Stimulated activated CD8-positive, alpha-beta memory T cell treated with anti-CD3 and anti-CD28 coated beads, Interleukin-7, amount 100 ng/mL, for 1 hour (primary cell): ENCODE results near the gene BHLHE23.

Experiments used
- DNase-seq, 2 donors: peaks; one replicate each; pipeline ENCODE4 v3.0.0-alpha.2; 2020; ENCODE audit warnings: low read depth in 2 of 2

Gene BHLHE23

GRCh38 chr20:62972845-62973745, 33.7 kb downstream of the BHLHE23 start:
- no peak for DNase-seq

GRCh38 chr20:62971950-62972844, 34.6 kb downstream of the BHLHE23 start:
- peak; percentile 64 to 76 for DNase-seq

DNA sequence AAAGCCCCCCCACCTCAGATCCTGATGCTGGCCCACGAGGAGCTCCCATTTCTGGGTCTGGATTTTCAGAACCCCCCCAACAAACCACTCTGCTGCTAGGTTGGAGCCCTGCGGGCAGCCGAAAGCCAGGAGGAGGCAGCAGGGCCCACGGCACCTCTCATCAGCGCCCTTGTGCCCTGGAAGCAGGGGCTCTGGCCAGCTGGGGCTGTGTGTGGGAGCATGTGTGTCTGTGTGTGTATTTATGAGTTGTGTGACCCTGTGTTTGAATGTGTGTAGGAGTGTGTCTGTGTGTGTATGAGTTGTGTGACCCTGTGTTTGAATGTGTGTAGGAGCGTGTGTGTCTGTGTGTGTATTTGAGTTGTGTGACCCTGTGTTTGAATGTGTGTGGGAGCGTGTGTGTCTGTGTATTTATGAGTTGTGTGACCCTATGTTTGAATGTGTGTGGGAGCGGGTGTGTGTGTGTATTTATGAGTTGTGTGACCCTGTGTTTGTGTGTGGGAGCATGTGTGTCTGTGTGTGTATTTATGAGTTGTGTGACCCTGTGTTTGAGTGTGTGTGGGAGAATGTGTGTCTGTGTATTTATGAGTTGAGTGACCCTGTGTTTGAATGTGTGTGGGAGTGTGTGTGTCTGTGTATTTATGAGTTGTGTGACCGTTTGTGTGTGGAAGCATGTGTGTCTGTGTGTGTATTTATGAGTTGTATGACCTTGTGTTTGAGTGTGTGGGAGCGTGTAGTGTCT, 35.4 kb downstream of the BHLHE23 start:
- DNase-seq: no peak

DNA sequence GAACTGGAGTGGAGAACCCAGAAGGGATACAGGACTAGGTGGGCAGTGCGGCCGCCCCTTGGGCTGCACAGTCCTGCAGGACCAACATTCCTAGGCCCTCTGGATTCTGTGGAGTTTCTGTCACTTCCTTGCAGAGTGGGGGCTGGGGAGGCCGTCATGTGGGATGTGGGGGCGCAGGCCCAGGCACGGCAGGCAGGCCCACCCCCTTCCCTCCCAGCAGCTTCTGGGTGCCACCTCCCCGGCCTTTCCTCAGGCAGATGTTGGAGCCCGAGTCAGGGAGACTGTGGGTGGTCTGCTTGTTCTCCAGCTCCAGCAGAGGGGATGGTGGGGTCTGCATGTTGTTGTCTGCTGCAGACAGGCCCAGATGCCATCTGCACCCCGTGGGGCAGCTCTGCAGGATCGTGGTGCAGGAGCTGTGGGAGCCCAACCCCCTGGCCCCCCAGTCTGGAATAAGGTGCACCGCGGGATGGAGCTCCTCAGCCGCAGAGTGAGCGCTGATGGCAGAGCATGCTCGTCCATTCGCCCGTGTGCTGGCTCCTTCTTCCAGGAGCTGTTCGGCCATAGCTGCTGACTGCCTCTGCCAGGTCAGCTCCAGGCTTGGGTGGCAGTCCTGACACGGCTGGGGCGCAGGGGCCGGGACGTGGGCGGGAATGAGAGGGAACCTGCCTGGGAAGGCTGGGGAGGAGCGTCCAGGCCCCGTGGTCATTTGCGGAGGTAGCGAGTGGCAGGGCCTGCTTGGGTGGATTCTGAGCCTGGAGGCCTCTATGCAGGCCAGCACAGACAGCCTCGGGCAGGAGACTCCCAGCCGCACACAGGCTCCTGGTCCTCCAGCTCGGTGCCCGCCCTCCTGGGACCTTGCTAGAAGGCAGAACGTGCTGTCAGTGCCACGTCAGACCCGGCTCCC, 36.2 kb downstream of the BHLHE23 start:
- DNase-seq: no peak

- DNase-seq: no peak
Observed at GRCh38 chr20:62969939-62970306, 36.8 kb downstream of the BHLHE23 start.

DNA sequence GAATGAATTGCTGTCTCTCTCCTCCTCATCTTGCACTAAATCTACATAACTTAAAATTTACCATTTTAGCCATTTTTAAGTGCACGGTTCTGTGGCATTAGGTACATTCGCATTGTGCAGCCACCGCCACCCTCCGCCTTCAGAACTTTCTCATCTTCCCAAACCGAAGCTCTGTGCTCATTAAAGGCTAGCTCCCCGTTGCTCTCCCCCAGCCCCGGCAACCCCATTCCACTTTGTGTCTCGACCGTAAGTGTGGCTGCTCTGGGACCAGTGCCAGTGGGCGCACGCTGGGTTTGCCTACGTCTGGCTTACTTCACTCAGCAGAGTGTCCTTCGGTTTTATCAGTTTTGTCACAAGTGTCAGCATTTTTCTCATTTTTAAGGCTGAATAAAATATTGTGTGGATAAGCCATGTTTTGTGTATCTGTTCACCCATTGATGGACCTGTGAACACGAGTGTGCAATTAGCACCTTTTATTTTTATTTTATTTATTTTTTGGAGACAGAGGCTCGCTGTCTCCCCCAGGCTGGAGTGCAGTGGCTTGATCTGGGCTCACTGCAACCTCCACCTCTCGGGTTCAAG, 37.5 kb downstream of the BHLHE23 start:
- no peak for DNase-seq

GRCh38 chr20:62968378-62969178, 38.2 kb downstream of the BHLHE23 start:
- no peak for DNase-seq

GRCh38 chr20:62967628-62968351, 39.0 kb downstream of the BHLHE23 start:
- no peak for DNase-seq

DNA sequence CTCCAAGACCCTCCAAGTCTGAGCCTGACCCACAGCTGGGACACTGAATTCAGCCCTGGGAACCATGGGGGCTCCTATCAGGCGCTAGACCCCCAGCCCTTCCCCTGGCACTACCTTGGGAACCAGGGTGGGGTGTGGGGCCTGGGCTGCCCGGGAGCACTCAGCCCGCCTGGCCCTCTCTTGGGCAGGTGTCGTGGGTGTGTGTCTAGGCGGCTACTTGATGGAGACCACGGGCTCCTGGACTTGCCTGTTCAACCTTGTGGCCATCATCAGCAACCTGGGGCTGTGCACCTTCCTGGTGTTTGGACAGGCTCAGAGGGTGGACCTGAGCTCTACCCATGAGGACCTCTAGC, 39.6 kb downstream of the BHLHE23 start:
- no peak for DNase-seq

DNA sequence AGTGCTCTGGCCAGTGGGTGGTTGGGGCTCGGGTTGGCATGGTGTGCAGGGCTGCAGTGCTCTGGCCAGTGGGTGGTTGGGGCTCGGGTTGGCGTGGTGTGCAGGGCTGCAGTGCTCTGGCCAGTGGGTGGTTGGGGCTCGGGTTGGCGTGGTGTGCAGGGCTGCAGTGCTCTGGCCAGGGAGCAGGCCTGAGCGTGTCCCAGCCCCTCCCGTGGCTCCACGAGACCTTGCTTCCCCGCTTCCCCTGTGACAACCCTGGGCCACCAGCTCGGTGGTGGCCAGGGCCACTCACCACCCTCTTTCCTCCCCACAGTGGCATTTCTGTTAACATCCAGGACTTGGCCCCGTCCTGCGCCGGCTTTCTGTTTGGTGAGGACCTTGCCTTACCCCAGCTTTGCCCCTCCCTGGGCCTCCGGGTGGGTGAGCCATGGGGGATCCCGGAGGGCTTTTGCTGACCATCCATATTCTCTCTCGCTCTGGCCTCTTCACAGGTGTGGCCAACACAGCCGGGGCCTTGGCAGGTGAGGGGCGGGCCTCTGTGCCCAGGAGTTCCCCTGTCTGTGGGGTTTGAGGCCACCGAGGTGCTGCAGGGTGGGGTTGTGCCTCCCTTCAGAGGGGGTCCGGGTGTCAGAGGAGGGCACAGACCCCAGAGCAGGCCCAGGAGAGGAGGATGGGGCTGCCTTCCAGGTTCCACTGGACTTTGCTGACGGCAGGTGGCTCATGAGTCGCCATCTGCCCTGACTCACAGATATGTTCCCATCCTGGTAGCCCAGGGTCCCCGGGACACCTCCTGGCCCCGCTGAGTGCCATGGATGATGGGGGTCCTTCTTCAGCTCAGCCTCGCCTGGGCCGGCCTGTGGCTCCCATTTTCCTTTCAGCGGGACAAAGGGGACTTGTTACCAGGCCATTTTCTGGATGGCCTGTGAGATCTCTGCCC, 40.3 kb downstream of the BHLHE23 start:
- DNase-seq: no peak

GRCh38 chr20:62965363-62965771, 41.4 kb downstream of the BHLHE23 start:
- no peak for DNase-seq

DNA sequence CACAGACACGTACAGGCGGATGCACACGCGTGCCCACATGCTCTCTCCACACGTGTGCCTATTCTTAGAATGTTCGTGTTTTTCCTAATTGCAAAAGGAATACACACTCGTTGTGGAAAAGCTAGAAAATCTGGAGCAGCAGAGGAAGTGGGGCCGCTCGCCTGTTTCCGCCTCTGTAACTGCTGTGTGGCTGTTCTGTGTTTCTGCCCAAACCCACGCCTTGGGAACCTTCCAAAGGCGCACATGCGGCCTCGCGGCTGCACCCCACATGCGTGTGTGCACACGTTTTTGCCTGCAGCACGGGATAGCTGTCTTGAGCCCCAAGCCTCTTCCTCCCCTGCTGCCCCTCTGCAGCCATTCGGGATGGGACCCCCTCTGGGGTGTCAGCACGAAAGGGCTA, 42.1 kb downstream of the BHLHE23 start:
- DNase-seq: no peak

- no peak for DNase-seq
Observed at GRCh38 chr20:62963614-62964397, 43.0 kb downstream of the BHLHE23 start.

GRCh38 chr20:62962891-62963613, 43.7 kb downstream of the BHLHE23 start:
- DNase-seq: no peak

DNA sequence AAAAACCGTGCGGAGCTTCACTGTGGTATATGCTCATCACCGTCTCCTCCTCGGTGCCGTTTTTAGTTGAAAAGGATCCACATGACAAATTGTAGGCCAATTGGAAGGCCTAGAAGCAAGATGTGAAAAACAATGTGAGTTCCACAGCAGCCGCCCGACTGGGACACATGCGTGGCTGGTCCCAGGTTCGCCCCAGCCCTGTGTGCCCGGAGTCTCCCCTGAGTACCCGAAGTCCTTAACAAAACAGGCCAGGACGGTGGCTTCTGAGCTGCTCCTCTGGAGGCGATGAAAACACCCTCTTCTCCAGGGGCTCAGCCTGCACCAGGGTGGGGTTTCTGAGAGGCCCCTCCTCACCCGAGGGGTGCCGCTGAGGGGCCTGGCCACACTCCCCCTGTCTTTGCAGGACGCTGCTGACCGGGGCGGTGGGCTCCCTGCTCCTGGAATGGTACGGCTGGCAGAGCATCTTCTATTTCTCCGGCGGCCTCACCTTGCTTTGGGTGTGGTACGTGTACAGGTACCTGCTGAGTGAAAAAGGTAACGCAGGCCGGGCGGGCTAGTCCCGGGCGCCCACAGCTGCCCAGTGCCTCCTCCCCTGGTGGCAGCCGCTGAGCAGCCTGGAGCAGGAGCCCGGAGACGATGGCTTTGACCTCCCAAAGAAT, 44.4 kb downstream of the BHLHE23 start:
- no peak for DNase-seq

DNA sequence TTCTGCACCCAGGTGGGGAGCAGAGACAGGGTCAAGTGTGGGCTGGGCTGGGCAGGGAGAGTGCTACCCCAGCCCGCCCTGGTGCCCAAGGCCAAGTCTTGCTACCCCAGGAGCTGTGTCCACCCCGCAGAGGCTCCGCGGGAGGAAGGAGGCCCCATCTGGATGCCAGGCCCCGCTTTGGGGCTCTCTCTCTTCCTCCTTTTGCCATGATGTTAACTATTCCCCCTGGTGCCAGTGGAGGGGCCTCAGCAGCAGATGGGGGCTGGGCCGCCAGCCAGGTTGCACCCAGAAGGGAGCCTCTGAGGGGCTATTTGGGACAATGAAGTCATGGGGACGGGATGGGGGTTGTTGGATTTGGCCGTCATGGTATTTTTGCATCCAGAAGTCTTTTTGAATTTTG, 45.0 kb downstream of the BHLHE23 start:
- no peak for DNase-seq
